GM21576 (cell line): ENCODE results near the gene ARL8A.

Experiments
- ATAC-seq: cut with Tn5 transposase; IDR thresholded peaks from one replicate; pipeline ENCODE4 v1.9.1; 2021; ENCODE audit warnings: mild to moderate bottlenecking, moderate library complexity; ENCODE audit not compliant: unreplicated experiment

Gene ARL8A

GRCh38 chr1:202084791-202085681 lies 59.5 kb downstream of the ARL8A start:
- no peak for ATAC-seq
